ENCODE results near the gene MID1. TPM values are rescaled to one million over a fixed set of nuclear protein-coding genes. Genes with fewer than 3 reads are reported as not detected.

MID1 gene
- total RNA-seq, 1 donor from 2014 or later, result 7.3 TPM

- DNase-seq, result no peak
- ATAC-seq (ENCODE audit: poor library complexity), result no peak
- intact Hi-C loops (cut with DNase I), result no loop called here
These were observed 107.6 kb downstream of the MID1 start for GRCh38 chrX:10512741-10513140.

DNA sequence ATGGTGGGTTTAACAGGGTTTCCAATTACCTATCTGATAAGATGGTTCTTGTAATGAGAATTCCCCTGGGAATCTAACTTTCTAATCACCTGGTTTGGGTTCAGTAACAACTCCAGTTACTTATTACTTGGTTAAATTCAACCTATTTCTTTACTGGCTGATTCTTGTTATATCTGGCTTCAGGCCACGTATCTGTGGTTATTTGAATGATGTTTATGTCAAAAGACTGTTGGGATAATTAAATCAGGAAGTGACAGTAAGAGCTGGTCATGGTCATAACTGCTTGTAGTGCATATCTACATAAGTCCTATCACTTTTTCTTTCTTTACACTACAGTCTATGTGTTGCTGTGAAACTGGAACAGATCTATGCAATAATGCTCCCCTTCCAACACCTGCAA lies 108.1 kb downstream of the MID1 start:
- ATAC-seq (ENCODE audit: poor library complexity), result no peak
- no peak for DNase-seq
- intact Hi-C loops (cut with DNase I), result no loop called here

DNA sequence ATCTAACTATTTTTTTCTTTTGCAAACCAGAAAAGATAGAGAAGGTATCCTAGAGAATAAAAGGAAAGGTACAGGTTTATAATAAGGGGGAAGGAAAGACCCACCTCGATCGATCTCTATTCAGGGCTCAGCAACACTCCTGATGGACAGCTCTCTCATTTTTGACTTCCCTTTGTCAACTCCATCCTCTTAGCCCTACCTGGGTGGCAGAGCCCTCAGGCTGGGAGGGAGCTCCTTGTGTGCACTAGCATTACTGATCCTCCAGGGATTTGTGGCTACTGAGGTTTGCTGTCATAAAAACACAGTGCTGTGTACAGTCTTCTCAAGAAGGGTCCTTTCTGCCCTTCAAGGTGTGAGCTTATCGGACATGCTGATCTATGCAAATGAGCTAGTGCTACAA lies 111.0 kb downstream of the MID1 start:
- ATAC-seq (ENCODE audit: poor library complexity) (no peak), DNase-seq (no peak)

DNA sequence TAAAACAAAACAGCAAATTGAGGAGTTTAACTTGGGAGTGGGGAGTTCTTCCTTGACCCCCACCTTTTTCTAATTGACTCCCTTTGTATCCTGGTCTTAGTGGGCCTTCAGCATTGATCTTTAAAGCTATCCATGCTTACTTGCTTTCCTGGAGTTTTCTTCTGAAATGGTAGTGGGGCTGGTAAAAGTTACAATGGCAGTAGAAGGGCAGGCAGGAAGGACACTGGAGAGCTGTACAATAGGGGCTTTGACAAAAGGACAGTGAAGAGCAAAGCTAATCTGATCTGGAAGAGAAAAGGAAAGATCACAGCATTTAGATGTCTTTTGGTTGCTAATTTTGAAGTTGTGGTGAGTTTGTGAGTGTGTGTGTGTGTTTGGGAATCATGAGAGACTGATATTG lies 111.5 kb downstream of the MID1 start:
- ATAC-seq (ENCODE audit: poor library complexity), result no peak
- no peak for DNase-seq
- intact Hi-C loops (cut with DNase I), result no loop called here

More for the DNA sequence above, 111.0 kb downstream of the MID1 start:
- intact Hi-C loops (cut with DNase I), result no loop called here

GRCh38 chrX:10507876-10508275 lies 112.5 kb downstream of the MID1 start:
- ATAC-seq (ENCODE audit: poor library complexity) (no peak), DNase-seq (no peak)

DNA sequence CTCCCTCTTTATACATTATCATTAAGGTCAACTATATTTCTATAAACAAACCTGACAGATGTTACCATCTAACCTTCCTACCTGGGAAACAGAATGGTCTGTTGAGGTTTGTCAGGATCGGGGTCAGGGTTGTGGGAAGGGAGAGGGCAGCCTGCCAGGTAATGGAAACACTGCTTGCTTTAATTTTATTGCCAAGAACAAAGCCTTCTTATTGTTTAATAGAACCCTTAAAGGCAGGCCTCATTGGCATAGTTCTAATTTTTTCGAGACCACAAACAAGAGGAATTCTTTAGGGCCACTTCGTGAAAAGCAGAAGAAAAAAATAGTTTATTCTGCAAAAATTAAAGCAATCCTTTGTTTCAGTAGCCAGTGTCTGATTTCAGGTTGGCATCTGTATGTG lies 113.2 kb downstream of the MID1 start:
- intact Hi-C loops (cut with DNase I), result no loop called here
- ATAC-seq (ENCODE audit: poor library complexity) (no peak), DNase-seq (no peak)

More at GRCh38 chrX:10507876-10508275, 112.5 kb downstream of the MID1 start:
- intact Hi-C loops (cut with DNase I), result no loop called here

DNA sequence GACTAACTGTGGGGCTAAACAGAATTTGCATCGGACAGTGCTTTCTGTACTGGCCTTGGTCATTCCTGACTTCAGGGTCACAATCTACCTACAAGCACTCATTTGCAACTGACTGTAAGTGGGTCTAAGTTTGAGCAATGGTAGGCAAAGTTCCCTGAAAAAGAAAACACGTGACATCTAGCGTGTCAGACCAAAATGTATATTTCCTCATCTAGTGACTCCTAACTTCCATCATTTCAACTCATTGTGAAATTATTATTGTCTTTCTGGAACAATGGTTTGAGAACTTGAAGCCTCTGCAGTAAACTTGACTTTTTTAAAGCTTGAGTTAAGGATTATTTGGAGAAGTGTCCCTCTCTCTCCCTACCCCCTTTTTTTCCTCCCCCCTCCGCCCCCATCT lies 113.6 kb downstream of the MID1 start:
- intact Hi-C loops (cut with DNase I), result no loop called here
- no peak for DNase-seq

DNA sequence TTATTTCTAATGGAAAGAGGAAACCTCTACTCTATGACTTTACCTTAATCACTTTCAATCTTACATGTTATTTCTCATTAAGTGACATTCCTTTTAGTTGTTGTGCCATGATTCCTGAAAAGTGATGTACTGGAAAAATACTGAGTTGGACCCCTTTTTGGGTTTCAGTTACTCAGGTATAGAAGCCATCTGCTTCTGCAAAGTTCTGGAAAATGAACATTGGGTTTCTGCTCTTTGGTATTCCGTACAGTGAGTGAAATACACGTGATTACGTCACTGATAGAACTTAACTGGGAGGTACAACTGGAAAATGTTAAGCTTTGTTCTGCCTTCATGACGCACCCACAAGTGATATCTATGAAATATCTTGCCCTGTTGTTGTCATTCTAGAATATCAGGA lies 114.7 kb downstream of the MID1 start:
- no peak for DNase-seq
- intact Hi-C loops (cut with DNase I), result no loop called here
- ATAC-seq (ENCODE audit: poor library complexity), result no peak

More for the DNA sequence above, 113.6 kb downstream of the MID1 start:
- no peak for ATAC-seq (ENCODE audit: poor library complexity)

GRCh38 chrX:10502961-10503360 lies 117.4 kb downstream of the MID1 start:
- no peak for ATAC-seq (ENCODE audit: poor library complexity)
- intact Hi-C loops (cut with DNase I), result no loop called here
- no peak for DNase-seq

GRCh38 chrX:10501611-10502010 lies 118.8 kb downstream of the MID1 start:
- ATAC-seq (ENCODE audit: poor library complexity) (no peak), DNase-seq (no peak)
- intact Hi-C loops (cut with DNase I), result no loop called here

DNA sequence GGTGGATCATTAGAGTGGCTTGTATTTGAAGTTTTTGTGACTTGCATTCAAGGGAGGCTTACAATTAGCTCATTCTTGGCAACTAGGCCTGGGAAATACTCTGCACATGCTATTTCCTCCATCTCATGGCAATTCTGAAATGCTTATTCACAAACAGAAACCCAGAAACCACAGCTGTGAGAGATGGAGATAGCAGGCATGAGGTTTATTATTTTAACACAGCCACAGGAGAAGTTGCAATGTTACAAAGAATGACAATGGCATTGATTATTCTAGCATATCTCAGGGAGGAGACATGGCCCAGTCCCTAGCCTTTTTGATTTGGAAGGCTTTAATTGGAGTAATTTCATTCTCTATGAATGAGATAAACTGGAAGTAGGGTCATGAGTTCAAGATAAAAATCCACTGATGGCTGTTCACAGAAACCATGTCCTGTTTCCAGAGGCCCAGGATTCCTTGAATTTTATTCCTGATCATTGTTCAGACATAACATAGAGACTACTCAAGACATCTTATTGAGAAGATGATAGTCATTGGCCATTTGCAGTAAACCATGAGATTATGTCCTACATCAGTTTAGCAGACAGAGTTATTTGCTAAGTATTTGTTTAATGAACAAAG lies 123.9 kb downstream of the MID1 start:
- intact Hi-C loops (cut with DNase I), result no loop called here
- ATAC-seq (ENCODE audit: poor library complexity) (peak; percentile 65), DNase-seq (no peak)

DNA sequence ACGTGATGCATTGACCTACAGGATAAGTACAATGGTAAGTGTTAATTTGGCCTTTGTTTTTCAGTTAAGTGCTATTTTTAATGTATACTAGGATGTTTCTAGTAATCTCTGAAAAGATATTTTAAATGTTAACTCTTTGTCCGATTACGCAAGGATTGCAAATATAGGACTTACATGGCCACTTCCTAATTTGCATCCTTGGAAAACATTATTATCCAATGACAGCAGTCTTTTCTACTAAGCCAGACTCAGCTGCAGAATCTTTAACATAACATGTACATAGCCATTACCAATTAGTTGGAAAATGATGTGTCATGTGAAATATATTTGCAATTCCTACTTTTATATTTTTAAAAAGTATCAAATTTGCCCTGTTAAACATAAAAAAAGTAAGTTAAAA lies 124.7 kb downstream of the MID1 start:
- ATAC-seq (ENCODE audit: poor library complexity), result no peak
- no peak for DNase-seq
- intact Hi-C loops (cut with DNase I), result no loop called here

DNA sequence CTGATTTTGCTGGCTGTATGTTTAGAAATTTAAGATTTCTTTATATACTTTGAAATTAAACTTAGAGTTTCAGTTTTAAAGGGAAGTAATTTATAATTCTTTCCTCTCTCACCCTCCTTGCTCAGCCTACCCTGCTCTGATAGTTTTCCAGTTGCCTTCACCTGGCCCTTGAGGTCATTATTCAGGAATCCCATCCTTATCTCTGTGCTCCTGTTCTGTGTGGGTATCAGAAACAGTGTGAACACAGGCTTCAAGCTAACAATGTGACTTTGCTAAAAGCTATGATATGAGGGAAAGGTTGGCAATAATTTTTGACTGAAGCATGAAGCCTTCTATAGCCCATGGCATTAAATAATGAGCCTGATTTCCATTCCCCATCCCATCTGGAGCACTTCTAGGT lies 128.1 kb downstream of the MID1 start:
- peak; percentile 64 for ATAC-seq (ENCODE audit: poor library complexity)

DNA sequence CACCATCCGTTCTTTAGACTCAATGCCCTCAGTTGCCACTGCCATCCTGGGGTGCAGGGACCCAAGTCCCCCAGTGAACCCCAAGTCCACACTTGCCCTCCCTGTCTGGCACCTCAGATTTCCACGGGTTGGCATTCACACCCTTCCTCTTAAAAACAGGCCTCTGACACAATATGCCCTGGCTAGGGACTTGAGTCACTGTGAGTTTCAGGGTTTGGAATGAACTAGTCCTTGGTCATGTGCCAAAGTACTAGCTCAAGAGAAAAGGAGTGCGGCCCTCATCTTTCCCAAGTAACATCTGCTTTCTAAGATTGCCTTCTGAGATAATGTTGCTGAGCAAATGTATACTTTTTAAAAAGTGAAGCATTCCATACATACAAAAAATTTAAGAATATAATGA lies 134.0 kb downstream of the MID1 start:
- intact Hi-C loops (cut with DNase I), result no loop called here
- ATAC-seq (ENCODE audit: poor library complexity), result peak; percentile 48
- no peak for DNase-seq

More for the DNA sequence above, 128.1 kb downstream of the MID1 start:
- DNase-seq, result no peak
- intact Hi-C loops (cut with DNase I), result no loop called here

GRCh38 chrX:10485326-10485725 lies 135.1 kb downstream of the MID1 start:
- intact Hi-C loops (cut with DNase I), result no loop called here
- DNase-seq (no peak), ATAC-seq (ENCODE audit: poor library complexity) (no peak)

DNA sequence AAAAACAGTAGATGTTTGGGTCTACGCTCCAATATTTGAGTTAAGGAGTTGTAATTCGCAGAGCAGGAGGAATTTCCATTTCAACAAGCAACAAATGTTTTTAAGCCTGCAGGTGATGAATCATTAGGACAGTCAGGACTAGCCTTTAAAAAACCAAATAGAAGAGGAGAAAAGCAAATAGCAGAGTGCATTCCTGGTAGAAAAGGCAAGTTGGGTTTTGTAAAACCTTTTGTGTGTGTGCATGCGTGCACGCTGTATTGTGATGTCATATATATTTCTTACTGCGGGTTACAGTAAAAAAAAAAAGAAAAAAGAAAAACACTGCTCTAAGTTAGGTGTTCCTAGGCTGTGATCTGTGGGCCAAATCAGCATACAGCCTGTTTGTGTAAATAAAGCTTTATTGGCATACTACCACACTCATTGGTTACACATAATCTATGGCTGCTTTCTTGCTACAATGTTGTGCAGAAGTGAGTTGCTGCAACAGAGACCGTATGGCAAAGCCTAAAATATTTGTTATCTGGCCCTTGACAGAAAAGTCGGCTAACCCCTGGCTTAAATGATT lies 135.6 kb downstream of the MID1 start:
- intact Hi-C loops (cut with DNase I), result no loop called here

GRCh38 chrX:10483191-10483831 lies 137.1 kb downstream of the MID1 start:
- no peak for DNase-seq
- intact Hi-C loops (cut with DNase I), result no loop called here
- peak; percentile 83 for ATAC-seq (ENCODE audit: poor library complexity)

More for the DNA sequence above, 135.6 kb downstream of the MID1 start:
- ATAC-seq (ENCODE audit: poor library complexity) (no peak), DNase-seq (no peak)

GRCh38 chrX:10482708-10483107 lies 137.7 kb downstream of the MID1 start:
- DNase-seq (no peak), ATAC-seq (ENCODE audit: poor library complexity) (no peak)
- intact Hi-C loops (cut with DNase I), result no loop called here

GRCh38 chrX:10482261-10482660 lies 138.1 kb downstream of the MID1 start:
- DNase-seq, result peak; percentile 43
- ATAC-seq (ENCODE audit: poor library complexity), result peak; percentile 61
- intact Hi-C loops (cut with DNase I), result no loop called here

DNA sequence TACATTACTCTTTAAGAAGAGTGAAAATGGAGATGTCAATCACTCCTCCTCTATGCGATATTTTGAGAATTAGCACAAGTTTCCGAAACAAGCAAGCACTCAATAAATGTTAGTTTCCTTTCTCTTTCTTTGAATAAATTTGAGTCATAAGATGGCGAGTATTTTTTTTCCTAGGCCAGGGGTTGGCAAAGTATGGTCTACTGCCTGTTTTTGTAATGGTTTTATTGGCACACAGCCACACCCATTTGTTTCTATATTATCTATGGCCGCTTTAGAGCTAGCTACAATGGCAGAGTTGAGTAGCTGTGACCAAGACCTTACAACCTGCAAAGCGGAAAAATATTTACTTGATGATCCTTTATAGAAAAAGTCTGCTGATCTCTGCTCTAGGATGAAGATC lies 139.5 kb downstream of the MID1 start:
- intact Hi-C loops (cut with DNase I), result no loop called here
- DNase-seq, result no peak
- no peak for ATAC-seq (ENCODE audit: poor library complexity)

All from Right ventricle myocardium superior (tissue), 1 donor.